HG02571 (cell line): ENCODE results near the gene TMEM198.

Experiments used
- ATAC-seq: cut with Tn5 transposase; IDR thresholded peaks from one replicate; pipeline ENCODE4 v1.9.1; 2021; ENCODE audit warnings: mild to moderate bottlenecking, moderate library complexity; ENCODE audit not compliant: unreplicated experiment

Gene TMEM198, protein sequence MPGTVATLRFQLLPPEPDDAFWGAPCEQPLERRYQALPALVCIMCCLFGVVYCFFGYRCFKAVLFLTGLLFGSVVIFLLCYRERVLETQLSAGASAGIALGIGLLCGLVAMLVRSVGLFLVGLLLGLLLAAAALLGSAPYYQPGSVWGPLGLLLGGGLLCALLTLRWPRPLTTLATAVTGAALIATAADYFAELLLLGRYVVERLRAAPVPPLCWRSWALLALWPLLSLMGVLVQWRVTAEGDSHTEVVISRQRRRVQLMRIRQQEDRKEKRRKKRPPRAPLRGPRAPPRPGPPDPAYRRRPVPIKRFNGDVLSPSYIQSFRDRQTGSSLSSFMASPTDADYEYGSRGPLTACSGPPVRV

DNA sequence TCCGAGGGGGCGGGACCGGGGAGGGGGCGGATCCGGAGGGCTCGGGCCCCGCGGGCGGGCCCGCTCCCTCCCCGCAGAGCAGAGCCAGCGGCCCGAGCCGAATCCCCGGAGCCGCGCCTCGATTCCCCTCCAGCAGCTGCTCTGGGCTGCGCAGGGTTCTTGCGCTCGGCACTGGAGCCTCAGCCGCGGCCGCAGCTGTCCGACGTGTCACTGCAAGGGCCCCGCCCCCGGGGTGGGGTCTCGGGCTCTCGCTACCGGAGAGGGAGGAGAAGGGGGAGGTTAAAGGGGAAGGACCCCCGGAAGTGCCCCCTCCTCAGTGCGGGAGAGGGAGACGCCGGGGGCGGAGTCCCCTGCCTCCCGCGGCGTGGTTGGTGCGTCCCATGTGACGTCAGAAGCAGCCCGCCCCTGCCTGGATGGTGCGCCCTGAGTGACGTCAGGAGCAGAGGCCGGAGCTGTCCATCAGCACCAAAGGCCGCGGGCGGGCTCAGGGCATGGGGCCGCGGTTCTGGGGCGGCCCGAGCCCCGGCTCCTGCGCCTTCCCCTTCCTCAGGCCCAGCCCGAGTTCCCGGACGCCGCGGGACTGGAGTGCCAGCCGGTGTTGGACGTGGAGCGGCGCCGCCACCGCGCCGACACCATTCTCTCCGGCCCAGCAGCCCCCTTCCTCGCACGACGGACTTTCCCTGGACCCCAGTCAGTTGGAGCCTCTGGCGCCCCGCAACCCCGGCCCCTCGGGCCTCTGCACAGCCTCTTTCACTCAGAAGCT lies at the start of gene TMEM198, which contains the start of gene CHPF:
Gene TMEM198, plus strand, starts transcription at position 433 of the 763 bp plus-strand sequence. CDS start 700 bp downstream, outside the sequence.
Gene CHPF, minus strand, starts transcription at position 214 of the 763 bp plus-strand sequence. CDS start 271 bp downstream, outside the sequence.
- ATAC-seq, result peak; percentile 80

DNA sequence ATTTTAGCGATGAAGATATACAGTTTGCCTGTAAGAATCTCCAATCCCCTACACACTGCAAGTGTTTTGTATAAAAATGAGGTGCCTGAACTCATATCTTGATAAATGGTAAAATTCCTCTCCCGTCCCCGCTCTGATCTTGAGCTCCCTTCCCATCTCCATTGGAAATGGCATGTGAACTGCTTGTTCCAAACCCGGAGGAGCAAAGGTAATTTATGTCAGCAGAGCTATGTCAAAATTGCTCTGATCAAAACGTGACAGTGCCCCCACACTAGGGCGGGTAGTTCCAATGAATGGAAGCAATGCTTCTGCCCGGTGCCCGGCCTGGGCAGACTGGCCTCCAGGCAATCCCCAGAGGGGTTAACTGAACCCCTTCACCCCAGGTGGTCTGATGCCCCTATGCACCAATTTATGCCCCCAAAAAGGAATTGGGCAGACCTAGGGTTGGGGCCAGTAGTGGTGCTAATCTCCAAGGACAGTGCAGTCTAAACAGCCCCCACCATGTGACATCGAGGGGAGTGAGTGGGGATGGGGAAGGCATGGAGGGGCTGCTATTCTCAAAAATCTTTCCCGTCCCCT lies 48.8 kb upstream of the TMEM198 start:
- no peak for ATAC-seq

DNA sequence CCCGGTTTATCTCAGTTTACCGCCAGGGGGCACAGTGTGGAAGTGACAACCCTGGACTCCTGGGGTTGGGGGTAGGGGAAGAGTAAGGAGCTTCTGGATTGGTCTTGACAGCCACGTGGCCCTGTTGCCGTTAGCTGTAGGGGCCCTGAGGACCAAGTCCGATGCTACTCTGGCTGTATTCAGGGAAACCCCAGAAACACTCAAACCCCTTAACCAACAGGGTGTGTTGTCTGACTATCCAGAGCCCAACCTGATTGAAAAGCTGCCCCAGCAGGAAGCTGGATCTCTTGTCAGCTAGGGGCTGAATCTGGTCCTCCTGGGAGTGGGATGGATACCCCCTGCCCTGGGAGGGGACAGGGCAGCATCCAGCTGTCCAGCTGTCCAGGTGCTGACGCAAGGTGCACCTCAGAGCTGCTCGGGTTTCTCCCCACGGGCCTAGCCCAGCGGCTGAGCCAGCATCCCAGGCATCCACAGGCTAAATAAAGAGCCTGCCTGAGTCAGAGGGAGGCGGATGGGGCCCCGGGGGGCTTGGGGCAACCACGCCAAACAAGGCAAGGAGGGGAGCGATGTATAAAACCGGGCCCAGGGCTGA lies 48.2 kb upstream of the TMEM198 start:
- ATAC-seq, result no peak

DNA sequence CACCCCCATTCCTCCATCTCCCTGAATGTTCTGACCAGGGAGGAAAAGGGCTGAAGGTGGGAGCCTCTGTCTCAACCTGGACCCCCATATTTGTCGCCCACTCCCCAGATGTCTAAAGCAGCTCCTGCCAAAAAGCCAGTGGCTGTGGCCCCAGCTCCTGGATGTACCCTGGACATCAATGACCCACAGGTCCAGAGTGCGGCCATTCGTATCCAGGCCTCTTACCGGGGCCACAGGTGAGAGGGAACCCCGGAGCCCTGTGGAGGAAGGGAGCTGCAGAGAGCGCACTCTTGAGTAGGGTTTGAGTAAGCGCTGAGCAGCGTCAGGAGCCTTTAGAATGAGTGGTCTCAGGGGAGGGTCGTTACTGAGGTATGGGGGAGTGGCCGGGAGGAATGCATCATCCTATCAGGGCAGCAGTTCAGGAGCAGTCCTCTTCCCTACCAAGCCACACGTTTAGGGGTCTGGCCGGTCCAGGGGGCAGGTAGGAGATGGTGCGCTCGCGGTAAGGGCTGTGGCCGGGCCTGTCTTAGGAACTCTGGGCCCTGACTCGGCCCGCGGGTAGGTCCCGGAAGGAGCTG lies 47.5 kb upstream of the TMEM198 start:
- no peak for ATAC-seq

DNA sequence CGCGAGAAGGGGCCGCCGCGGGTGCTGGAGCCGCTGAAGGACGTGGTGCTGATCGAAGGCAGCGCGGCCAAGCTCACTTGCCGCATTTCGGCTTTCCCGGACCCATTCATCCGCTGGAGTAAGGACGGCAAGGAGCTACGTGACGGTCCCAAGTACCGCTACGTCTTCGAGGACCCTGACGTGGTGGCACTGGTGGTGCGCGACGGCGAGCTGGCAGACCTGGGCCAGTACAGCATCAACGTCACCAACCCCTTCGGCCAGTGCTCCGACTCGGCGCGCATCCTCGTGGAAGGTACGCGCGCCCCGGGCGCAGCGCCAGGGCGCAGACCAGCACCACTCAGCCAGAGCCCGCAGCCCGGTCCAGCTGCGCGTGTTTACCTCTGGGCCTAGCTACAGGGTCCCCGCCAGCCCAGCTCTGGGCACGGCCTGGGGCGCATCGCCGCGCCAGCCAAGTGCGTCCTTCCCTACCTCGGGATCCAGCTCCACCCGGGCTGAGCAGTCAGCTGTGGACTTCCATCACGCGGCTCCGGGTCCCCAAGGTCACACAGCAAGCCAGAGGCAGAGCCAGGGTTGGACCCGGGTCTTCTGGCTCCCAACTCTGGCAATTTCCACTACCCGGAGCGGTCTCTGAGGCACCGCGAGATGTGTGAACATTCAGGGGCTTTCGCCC lies 46.9 kb upstream of the TMEM198 start:
- ATAC-seq, result no peak

DNA sequence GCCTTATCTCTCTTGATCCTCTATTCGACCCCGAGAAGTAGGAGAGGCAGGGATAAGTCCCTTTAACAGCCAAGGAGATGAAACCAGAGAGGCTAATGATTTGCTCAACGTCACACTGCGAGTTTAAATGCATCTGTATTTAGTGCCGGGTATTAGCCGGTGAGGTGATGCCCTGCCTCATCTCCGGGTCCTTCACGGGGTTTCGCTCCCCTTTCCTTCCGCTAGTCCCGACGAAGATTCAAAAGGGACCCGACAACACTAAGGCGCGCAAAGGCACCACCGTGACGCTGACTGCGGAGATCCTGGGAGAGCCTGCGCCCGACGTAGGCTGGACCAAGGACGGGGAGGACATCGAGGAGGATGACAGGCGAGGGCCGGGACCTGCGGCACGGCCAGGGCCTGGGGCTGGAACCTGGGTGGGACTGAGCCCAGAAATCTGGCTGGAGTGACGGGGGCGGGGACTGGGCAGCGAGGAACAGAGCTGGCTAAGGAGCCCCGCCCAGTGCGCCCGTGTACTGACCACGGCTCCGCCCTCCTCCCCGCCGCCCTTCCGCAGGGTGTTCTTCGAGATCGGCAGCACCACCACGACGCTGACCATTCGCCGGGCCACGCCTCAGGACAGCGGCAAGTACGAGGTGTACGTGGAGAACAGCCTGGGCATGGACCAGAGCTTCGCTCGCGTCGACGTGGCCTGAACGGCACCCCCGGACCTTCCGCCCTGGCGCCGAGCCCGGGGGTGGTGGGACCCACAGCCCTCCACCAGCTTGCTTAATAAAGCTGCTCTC lies 46.1 kb upstream of the TMEM198 start:
- ATAC-seq, result peak; percentile 38

DNA sequence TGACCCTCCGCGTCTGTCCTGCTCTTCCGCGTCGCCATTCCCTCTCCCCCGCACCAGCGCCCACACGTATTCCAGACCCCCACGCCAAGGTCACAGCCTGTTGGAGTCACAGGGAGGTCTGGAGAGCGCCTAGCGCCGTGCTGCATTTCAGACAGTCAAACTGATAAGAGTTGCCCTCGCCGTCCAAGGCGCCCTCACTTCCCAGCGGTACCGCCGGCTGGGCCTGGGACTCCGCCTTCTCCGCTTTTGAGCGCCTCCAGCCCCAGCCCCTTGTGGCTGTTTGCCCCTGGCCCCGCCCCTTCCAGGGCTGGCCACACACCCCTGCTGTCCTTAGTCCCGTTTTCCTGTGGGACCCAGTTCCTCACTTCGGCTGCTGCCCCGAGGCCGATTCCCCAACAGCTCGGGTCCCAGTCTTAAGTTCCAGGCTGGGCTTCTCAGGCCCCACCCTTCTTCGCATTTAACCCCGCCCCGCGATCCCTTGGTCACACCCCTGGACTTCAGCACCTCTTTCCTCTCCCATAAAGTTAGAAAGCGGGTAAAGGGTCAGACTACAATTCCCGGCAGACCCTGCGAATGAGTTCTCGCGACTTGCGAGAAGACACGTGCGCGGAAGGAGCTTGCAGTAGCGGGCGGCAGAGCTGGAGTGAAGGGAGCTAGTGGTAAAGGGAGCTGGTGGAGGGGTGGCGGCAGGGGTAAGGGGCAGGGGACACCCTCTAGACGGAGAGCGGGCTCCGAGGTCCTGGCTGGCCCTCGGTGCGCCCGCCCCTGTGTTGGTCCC lies 45.4 kb upstream of the TMEM198 start, which contains the start of gene GMPPA:
Gene GMPPA, plus strand, starts transcription at position 612 of the 778 bp plus-strand sequence. CDS start 1,085 bp downstream, outside the sequence.
- ATAC-seq, result peak; percentile 94

DNA sequence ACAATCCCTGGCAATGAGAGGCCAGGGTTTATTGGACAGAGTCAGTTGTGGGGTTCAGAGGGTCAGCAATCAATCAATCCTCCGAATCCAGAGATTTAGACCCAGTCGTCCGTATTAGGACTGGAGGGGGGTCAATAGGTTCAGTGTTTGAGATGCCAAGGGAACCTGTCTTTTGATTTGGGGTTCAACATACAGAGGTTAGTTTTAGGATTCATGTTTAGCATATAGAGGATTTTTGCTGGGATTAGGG lies 44.8 kb upstream of the TMEM198 start:
- ATAC-seq, result no peak

DNA sequence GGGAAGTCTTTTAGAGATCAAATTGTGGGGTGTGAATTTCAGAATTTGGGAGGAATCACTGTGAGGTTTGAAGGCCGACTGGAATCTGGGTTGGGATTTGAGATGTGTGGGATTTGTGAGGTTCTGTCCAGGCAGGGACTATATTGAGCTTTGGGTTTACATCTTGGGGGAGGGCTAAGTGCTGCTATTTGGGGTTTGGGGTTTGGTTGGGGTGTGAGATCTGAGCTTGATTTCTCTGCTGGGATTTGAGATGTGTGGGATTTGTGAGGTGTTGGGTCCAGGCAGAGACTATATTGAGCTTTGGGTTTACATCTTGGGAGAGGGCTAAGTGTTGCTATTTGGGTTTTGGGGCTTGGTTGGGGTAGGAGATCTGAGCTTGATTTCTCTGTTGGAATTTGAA lies 44.3 kb upstream of the TMEM198 start:
- ATAC-seq, result no peak

DNA sequence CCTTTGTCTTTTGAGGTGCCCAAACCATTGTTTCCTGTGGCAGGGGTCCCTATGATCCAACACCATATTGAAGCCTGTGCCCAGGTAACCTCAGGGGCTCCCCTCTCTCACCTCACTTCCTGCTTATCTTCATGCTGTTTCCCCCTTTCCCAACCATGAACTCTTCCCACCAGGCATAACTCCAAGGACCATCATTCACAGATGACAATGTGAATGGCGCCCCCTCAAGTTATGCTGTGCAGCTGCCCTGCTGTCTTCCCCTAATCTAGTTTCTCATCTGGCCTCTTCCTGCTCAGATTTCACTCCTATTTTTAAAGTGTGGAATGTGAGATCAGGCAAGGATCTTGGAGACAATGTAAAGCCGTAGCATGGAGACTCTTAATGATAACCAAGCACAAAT lies 43.7 kb upstream of the TMEM198 start:
- no peak for ATAC-seq

DNA sequence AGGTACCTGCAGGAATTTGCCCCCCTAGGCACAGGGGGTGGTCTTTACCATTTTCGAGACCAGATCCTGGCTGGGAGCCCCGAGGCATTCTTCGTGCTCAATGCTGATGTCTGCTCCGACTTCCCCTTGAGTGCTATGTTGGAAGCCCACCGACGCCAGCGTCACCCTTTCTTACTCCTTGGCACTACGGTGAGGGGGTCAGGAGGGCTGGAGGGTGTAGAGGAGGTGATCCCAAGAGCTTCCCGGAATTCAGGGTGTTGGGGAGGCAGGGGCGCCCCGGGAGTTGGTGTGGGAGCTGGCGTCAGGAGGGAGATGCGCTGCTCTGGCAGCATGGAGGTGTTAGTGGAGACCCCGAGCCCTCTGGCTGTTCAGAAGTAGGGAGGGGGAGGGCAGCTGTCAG lies 42.0 kb upstream of the TMEM198 start:
- ATAC-seq, result no peak

DNA sequence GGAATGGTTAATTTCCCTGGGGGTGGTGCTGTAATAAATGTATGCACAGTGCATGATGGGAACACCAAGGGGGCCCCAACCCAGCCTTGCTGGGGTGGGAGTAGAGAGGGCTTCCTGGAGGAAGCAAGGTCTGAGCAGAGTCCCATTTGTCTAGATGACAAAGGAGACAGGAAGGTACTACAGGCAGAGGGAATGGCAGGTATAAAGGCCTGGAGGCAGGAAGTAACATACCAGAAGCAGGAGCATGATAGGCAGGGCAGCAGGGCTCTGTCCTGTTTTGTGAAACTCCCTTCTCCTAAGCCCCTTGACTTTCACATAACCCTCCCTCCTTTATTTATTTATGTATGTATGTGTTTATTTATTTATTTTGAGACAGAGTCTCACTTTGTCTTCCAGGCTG lies 41.2 kb upstream of the TMEM198 start:
- no peak for ATAC-seq

DNA sequence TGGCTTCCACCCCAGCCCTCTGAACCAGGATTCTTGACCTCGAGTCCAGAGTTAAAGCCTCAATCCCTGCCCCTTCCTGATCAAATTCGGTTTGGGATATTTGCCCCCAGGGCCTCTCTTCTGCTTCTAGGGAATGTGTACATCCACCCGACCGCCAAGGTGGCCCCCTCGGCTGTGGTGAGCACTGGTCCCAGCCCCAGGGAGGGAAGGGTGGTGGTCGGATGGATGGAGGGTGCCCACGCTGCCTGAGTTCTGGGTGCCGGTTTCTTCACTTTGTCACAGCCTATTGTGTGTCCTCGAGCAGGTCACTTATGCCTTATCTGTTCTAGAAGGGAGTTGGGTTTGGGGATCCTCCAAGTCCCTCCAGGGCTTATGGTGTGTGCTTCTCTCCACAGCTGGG lies 38.2 kb upstream of the TMEM198 start:
- ATAC-seq, result no peak

DNA sequence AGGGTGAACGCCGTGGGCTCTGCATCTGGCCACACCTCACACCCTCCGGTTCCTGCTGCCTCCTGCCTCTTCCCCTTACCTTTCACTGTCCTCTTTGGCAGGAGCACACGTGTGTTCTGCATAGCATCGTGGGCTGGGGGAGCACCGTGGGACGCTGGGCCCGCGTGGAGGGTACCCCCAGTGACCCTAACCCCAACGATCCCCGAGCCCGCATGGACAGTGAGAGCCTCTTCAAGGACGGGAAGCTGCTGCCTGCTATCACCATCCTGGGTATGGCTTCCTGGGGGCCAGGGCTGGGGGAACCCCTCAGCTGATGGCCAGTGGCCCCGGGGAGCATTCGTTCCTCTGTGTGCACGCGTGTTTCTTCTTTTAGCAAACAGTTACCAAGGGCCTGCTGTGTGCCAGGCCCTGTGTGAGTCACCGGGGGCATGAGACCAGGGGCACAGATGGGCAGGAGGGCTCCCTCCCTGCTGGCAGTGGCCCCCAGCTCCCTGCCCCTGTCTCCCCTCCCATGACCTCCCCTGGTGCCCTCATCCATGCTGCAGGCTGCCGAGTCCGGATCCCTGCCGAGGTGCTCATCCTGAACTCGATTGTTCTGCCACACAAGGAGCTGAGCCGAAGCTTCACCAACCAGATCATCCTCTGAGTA lies 37.6 kb upstream of the TMEM198 start:
- ATAC-seq, result no peak

DNA sequence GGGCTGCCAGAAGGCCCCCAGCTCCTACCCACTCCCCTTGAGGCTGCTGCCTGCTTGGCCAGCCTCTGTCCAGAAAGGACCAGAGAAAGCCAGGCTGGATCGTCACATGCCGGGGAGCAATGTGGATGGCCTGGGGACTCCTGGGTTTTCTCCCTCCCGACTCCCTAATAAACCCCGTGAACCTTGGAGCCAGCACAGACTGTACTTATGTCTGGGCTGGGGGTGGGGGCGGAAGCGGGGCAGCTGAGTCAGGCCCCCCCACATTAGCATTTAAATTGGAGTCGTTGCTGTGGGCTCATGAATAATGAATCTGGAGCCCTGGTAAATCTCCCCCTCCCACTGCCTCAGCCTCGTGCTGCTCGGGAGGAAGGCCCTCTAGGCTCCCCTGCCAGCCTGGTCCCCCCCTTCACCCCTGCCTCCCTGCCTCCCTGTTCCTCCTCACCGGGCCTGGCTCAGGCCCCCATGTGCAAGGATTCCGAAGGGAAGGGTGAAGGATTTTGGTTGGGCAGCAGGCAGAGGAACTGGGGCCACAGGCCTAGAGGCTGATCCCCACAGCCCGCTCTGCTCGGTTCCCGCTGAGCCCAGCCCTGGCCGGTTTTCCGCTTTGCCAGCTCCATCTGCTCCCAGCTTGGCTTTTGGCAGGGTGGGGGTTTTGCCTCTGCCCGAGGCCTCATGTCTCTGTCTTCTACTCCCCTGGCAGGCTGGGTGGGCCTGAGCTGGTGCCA lies 36.9 kb upstream of the TMEM198 start:
- no peak for ATAC-seq

DNA sequence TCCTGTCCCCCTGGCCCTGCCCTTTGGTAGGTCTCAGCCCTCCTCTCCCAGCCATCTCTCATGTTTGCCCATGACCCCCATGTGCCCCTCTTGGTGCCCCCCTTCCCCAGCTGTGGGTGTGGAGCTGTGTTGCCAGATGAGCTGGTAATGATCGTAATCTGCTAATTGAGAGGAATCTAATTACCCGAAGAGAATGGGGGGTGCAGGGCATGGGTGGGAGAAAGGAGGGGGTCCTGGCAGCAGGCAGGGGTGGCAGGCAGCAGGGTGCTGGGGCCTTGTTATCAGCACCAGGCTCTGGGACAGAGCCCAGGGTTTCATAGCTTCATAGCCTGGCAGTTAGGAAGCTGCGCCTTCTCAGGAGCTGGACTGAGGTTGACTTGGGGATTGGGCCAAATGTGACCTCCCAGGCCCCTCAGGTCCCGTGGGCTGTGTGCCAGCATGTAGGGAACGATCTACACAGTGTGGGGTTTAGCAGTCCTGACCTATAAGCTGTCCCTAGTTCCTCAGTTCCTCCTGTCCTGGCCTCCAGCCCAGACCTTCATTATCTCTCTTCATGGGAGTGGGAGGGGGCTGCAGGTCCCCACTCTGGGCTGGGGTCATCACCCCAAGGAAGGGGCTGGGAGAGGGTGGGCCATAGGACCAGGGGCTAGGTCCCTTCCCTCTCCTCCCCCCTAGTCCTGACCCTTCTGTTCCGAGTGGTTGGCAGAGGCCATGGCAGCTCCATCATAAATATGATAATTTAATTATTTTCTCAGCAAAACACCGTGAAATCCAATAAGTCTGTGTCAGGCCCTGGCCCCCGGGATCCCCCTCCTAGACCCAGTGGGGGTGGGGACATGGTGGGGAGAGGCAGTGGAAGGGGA lies 36.0 kb upstream of the TMEM198 start:
- no peak for ATAC-seq

DNA sequence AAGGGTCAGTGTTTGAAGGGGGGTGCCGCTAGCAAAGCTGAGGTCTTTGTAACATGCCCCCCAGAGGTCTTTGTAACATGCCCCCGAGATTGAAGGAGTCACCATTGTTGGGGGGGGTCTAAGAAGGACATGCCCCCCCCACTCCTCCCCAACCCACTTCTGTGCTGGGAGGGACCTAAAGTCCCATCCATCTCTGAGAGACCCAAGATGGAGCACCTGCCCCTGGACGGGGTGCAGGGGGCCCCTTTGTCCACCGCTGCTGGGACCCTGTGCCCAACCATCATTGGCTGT lies 35.4 kb upstream of the TMEM198 start:
- no peak for ATAC-seq
